Suppressor macrophage treated with lipopolysaccharide for 1 hour (primary cell): ENCODE results near the gene TYMP.

Source experiments
- DNase-seq, 3 donors: peaks; one replicate each; pipeline ENCODE4 v3.0.0-alpha.2; 2020 to 2022

The TYMP gene

GRCh38 chr22:50562523-50563412 lies 33.0 kb upstream of the TYMP start, which contains the start of gene SYCE3:
TSS of gene SYCE3 (minus strand) at chr22:50562919. CDS start at chr22:50556405, 6,514 bp downstream.
- DNase-seq: peak; percentile 97 to 99 (median 99)

GRCh38 chr22:50561401-50562358 lies 31.9 kb upstream of the TYMP start:
- DNase-seq: no peak

GRCh38 chr22:50560034-50560433 lies 30.2 kb upstream of the TYMP start:
- DNase-seq: no peak

- no peak for DNase-seq
Observed at GRCh38 chr22:50556703-50557102, 26.9 kb upstream of the TYMP start.

- no peak for DNase-seq
Observed at GRCh38 chr22:50553310-50553709, 23.5 kb upstream of the TYMP start.

- DNase-seq: peak in 1 of 3 donors; percentile 16
Observed at GRCh38 chr22:50551160-50551752, 21.4 kb upstream of the TYMP start.

GRCh38 chr22:50550395-50550794 lies 20.6 kb upstream of the TYMP start:
- peak in 1 of 3 donors; percentile 13 for DNase-seq

- peak in 1 of 3 donors; percentile 13 for DNase-seq
Observed at GRCh38 chr22:50548921-50549790, 19.3 kb upstream of the TYMP start.

GRCh38 chr22:50548040-50548920 lies 18.5 kb upstream of the TYMP start:
- peak in 2 of 3 donors; percentile 17 to 23 for DNase-seq

- peak in 1 of 3 donors; percentile 15 for DNase-seq
Observed at GRCh38 chr22:50547263-50547985, 17.6 kb upstream of the TYMP start.

- peak in 1 of 3 donors; percentile 13 for DNase-seq
Observed at GRCh38 chr22:50546326-50547262, 16.8 kb upstream of the TYMP start.

GRCh38 chr22:50545522-50546325 lies 15.9 kb upstream of the TYMP start, which contains the start of gene KLHDC7B:
TSS of gene KLHDC7B (plus strand) at chr22:50545899. CDS start at chr22:50546244, 345 bp downstream.
- DNase-seq: peak in 1 of 3 donors; percentile 20

- peak in 2 of 3 donors; percentile 20 to 39 for DNase-seq
Observed at GRCh38 chr22:50544746-50545253, 15.0 kb upstream of the TYMP start.

GRCh38 chr22:50544078-50544745 lies 14.4 kb upstream of the TYMP start:
- peak; percentile 86 to 92 (median 89) for DNase-seq

GRCh38 chr22:50542416-50542927 lies 12.7 kb upstream of the TYMP start:
- peak; percentile 92 to 97 (median 92) for DNase-seq

- DNase-seq: peak; percentile 90 to 98 (median 95)
Observed at GRCh38 chr22:50541667-50542026, 11.8 kb upstream of the TYMP start.

- peak; percentile 34 to 42 (median 39) for DNase-seq
Observed at GRCh38 chr22:50540381-50540780, 10.6 kb upstream of the TYMP start.
